GF-D8 (cell line): ENCODE results near the gene TMEM203.
"Not testable (repeated sequence)": the region's sequence is repeated elsewhere in the genome, so short reads cannot be mapped to it uniquely, and the experiment has no call there.

Source experiments
- DNase-seq: peaks from one replicate; lab custom pipeline; 2025; lab: John Stamatoyannopoulos, UW

The TMEM203 gene

GRCh38 chr9:137241490-137242268 is 36.2 kb upstream of the TMEM203 start:
- DNase-seq, result no peak

- DNase-seq, result peak; percentile 99
These were observed 35.5 kb upstream of the TMEM203 start, which contains the start of gene TUBB4B for GRCh38 chr9:137240841-137241489. TSS of gene TUBB4B (plus strand) at chr9:137241287. CDS start at chr9:137241361, 74 bp downstream.

GRCh38 chr9:137240318-137240840 is 34.9 kb upstream of the TMEM203 start:
- DNase-seq, result peak; percentile 58

- not testable (repeated sequence) for DNase-seq
These were observed 34.2 kb upstream of the TMEM203 start for GRCh38 chr9:137239541-137240200.

GRCh38 chr9:137237759-137238726 is 32.6 kb upstream of the TMEM203 start:
- no peak for DNase-seq

- DNase-seq, result peak; percentile 67
These were observed 31.5 kb upstream of the TMEM203 start for GRCh38 chr9:137236936-137237421.

GRCh38 chr9:137236238-137236935 is 30.9 kb upstream of the TMEM203 start:
- DNase-seq, result peak; percentile 35

- no peak for DNase-seq
These were observed 30.2 kb upstream of the TMEM203 start for GRCh38 chr9:137235424-137236237.

GRCh38 chr9:137234758-137235423 is 29.4 kb upstream of the TMEM203 start:
- no peak for DNase-seq

GRCh38 chr9:137234055-137234697 is 28.7 kb upstream of the TMEM203 start:
- DNase-seq, result no peak

GRCh38 chr9:137233143-137233980 is 27.9 kb upstream of the TMEM203 start:
- DNase-seq, result no peak

GRCh38 chr9:137232510-137232909 is 27.1 kb upstream of the TMEM203 start:
- DNase-seq, result no peak

GRCh38 chr9:137232101-137232500 is 26.7 kb upstream of the TMEM203 start:
- DNase-seq, result no peak

- DNase-seq, result no peak
These were observed 26.1 kb upstream of the TMEM203 start for GRCh38 chr9:137231372-137232039.

- DNase-seq, result no peak
These were observed 25.4 kb upstream of the TMEM203 start, which contains the start of gene SLC34A3 for GRCh38 chr9:137230705-137231371. TSS of gene SLC34A3 (plus strand) at chr9:137230901. CDS start at chr9:137231703, 802 bp downstream.

GRCh38 chr9:137229903-137230704 is 24.7 kb upstream of the TMEM203 start:
- no peak for DNase-seq
